ENCODE data around the gene MCC.

- TF ChIP-seq CTCF (IDR thresholded peaks at IDR 0.05) (no peak), POLR2AphosphoS5 (IDR thresholded peaks at IDR 0.05) (no peak)
Observed at GRCh38 chr5:113234546-113234945, 253.7 kb downstream of the MCC start.

Measured in upper lobe of left lung (tissue), 4 donors.